ENCODE results near the gene ZFYVE28. TPM values are rescaled to one million over a fixed set of nuclear protein-coding genes. Genes with fewer than 3 reads are reported as not detected.

The ZFYVE28 gene
- polyA plus RNA-seq, 1 of the 3 experiments (the other 2 are of a cell fraction), result 3.2 TPM

Small RNA genes within 50 kb of the gene (small RNA-seq; reads per million reads assigned to genes)
- 0 reads per million in 7 experiments for gene COX6B1P5

Other genes with a start within 250 kb of the ZFYVE28 start
- 6.3 and 6.4 TPM in 2 replicates for gene HAUS3, start 176.5 kb downstream of the ZFYVE28 start, polyA plus RNA-seq (2012; rRNA removed)
- 0.67 and 1.2 TPM in 2 replicates for gene POLN, start 176.5 kb downstream of the ZFYVE28 start, polyA plus RNA-seq (2012; rRNA removed)
- gene MXD4, start 156.5 kb downstream of the ZFYVE28 start, polyA plus RNA-seq (2012; rRNA removed), result 38.6 and 42.2 TPM in 2 replicates
- gene CFAP99, start 310 bp upstream of the ZFYVE28 start, polyA plus RNA-seq (2012; rRNA removed), result 0.13 and 0.55 TPM in 2 replicates
- gene RNF4, start 50.5 kb upstream of the ZFYVE28 start, polyA plus RNA-seq (2012; rRNA removed), result 60.7 and 85.3 TPM in 2 replicates
- 7.0 and 9.2 TPM in 2 replicates for gene FAM193A, start 118.0 kb upstream of the ZFYVE28 start, polyA plus RNA-seq (2012; rRNA removed)

Data from SK-N-SH (cell line).